ENCODE data around the gene TCTN3. TPM values are rescaled to one million over a fixed set of nuclear protein-coding genes. Genes with fewer than 3 reads are reported as not detected.

Gene TCTN3
- polyA plus RNA-seq, 1 donor (not counting 4 experiments of a cell fraction or from before 2014, with no cell fraction given) = 43.0 TPM

DNA sequence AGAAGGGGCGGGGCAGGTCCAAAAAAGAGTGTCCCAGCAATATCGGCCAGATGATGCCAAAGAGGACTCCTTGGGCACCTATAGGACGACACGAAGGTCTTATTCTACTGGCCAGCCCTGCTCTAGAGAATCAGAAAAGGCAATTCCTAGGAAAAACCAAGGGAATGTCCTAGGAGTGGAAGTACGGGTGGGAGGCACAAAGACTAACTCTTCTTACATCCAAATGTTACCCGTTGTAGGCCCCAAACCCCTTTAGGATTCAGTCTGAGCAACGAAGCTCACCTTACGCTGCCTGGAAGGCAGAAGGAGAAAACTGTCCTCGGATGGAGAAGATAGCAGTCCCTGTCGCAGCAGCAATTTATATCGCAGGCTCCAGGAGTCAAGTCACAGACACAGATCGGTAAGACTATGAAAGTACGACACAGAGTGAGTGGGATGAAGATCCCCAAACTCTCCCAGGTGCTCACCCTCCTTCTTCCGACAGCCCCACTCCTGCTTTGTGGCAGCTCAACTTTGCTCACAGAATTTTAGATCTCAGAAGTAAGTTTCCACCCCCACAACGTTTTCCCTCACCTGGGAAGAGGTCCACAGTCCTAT, 558 bp downstream of the TCTN3 start:
- Histone ChIP-seq H3K4me1 (ENCODE audit: control insufficient read depth, extremely low read depth, insufficient read depth, low read length) (peaks cover 5% of the 10 kb centered on the region), H3K4me2 (ENCODE audit: control insufficient read depth, extremely low read depth, insufficient read depth, low read depth, low read length) (peak overlapping the region; percentile 65), H3K27me3 (ENCODE audit: control insufficient read depth, extremely low read depth, insufficient read depth, low read length) (no peaks in the 10 kb centered on the region), H4K20me1 (ENCODE audit: control insufficient read depth, extremely low read depth, insufficient read depth, low read length) (no peaks in the 10 kb centered on the region), H3K9ac (ENCODE audit: control insufficient read depth, extremely low read depth, insufficient read depth, low read length) (peak overlapping the region; percentile 94), H3K9me3 (ENCODE audit: control insufficient read depth, low read depth, low read length) (no peaks in the 10 kb centered on the region), H3K79me2 (ENCODE audit: control insufficient read depth, insufficient read depth, low read length) (peaks cover 28% of the 10 kb centered on the region), H3K27ac (ENCODE audit: control insufficient read depth, insufficient read depth, low read length) (peak overlapping the region; percentile 81), H2AFZ (ENCODE audit: control insufficient read depth, low read length) (peak overlapping the region; percentile 98), H3K4me3 (ENCODE audit: control insufficient read depth in 2 of 3, extremely low read depth in 1 of 3, insufficient read depth in 2 of 3, low read depth in 1 of 3, low read length in 3 of 3) (peak overlapping the region; percentile 70 to 90 (median 83)), H3K36me3 (ENCODE audit: control insufficient read depth in 2 of 2, extremely low read depth in 1 of 2, insufficient read depth in 2 of 2, low read length in 2 of 2) (peaks cover 0 to 15% of the 10 kb centered on the region in 2 experiments), H3K9me1 (ENCODE audit: control insufficient read depth, extremely low read depth, insufficient read depth, low read length) (no peaks in the 10 kb centered on the region)
- TF ChIP-seq CTCF (optimal IDR thresholded peaks at IDR 0.05 in 1 of 3, IDR thresholded peaks at IDR 0.05 in 1 of 3, conservative IDR thresholded peaks at IDR 0.05 in 1 of 3; ENCODE audit: extremely low read depth in 1 of 3, insufficient read depth in 2 of 3, low read length in 3 of 3) (no peak), EZH2 (IDR thresholded peaks at IDR 0.05; ENCODE audit: low read length) (no peak)
- DNase-seq (ENCODE audit: low read depth, low spot score) (no peak), FAIRE-seq (no peak)
- dilution Hi-C loops (cut with MboI; ENCODE audit: extremely low pct_ligation_motif_present, low sequenced_read_pairs) = no loop called here

DNA sequence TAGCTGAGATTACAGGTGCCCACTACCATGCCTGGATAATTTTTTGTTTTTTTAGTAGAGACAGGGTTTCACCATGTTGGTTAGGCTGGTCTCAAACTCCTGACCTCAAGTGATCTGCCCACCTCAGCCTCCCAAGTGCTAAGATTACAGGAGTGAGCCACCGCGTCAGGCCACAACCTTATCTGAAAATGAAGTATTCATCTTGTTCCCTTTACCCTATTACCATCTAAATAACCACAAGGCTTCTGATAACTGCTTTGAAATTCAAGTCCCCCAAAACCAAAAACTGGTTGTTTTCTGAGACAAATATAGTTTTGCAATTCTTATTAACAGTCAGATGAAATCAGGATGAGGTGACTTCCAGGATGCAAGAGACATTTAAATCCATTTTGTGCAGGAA, 2.4 kb downstream of the TCTN3 start:
- H3K27me3 ChIP-seq (ENCODE audit: control insufficient read depth, extremely low read depth, insufficient read depth, low read length) = no peaks in the 10 kb centered on the region
- no peaks in the 10 kb centered on the region for H3K9me3 ChIP-seq (ENCODE audit: control insufficient read depth, low read depth, low read length)
- H3K36me3 ChIP-seq (ENCODE audit: control insufficient read depth in 2 of 2, extremely low read depth in 1 of 2, insufficient read depth in 2 of 2, low read length in 2 of 2) = peaks cover 7 to 19% of the 10 kb centered on the region in 2 experiments
- no peak for TF ChIP-seq CTCF (optimal IDR thresholded peaks at IDR 0.05 in 1 of 3, IDR thresholded peaks at IDR 0.05 in 1 of 3, conservative IDR thresholded peaks at IDR 0.05 in 1 of 3; ENCODE audit: extremely low read depth in 1 of 3, insufficient read depth in 2 of 3, low read length in 3 of 3)
- no peak for TF ChIP-seq EZH2 (IDR thresholded peaks at IDR 0.05; ENCODE audit: low read length)
- H3K4me3 ChIP-seq (ENCODE audit: control insufficient read depth in 2 of 3, extremely low read depth in 1 of 3, insufficient read depth in 2 of 3, low read depth in 1 of 3, low read length in 3 of 3) = no peak overlapping the region
- no peak overlapping the region for H3K4me2 ChIP-seq (ENCODE audit: control insufficient read depth, extremely low read depth, insufficient read depth, low read depth, low read length)
- DNase-seq (ENCODE audit: low read depth, low spot score) (no peak), FAIRE-seq (no peak)
- H3K9ac ChIP-seq (ENCODE audit: control insufficient read depth, extremely low read depth, insufficient read depth, low read length) = no peak overlapping the region
- peaks cover 28% of the 10 kb centered on the region for H3K79me2 ChIP-seq (ENCODE audit: control insufficient read depth, insufficient read depth, low read length)
- dilution Hi-C loops (cut with MboI; ENCODE audit: extremely low pct_ligation_motif_present, low sequenced_read_pairs) = no loop called here
- no peaks in the 10 kb centered on the region for H4K20me1 ChIP-seq (ENCODE audit: control insufficient read depth, extremely low read depth, insufficient read depth, low read length)
- no peak overlapping the region for H3K27ac ChIP-seq (ENCODE audit: control insufficient read depth, insufficient read depth, low read length)
- H3K4me1 ChIP-seq (ENCODE audit: control insufficient read depth, extremely low read depth, insufficient read depth, low read length) = peaks cover 5% of the 10 kb centered on the region
- no peaks in the 10 kb centered on the region for H3K9me1 ChIP-seq (ENCODE audit: control insufficient read depth, extremely low read depth, insufficient read depth, low read length)
- no peak overlapping the region for H2AFZ ChIP-seq (ENCODE audit: control insufficient read depth, low read length)

All from keratinocyte (primary cell).